ENCODE measurements around the gene TMEM144.

GRCh38 chr4:158179465-158179864 lies 30.8 kb upstream of the TMEM144 start:
- TF ChIP-seq, protein P1, sequence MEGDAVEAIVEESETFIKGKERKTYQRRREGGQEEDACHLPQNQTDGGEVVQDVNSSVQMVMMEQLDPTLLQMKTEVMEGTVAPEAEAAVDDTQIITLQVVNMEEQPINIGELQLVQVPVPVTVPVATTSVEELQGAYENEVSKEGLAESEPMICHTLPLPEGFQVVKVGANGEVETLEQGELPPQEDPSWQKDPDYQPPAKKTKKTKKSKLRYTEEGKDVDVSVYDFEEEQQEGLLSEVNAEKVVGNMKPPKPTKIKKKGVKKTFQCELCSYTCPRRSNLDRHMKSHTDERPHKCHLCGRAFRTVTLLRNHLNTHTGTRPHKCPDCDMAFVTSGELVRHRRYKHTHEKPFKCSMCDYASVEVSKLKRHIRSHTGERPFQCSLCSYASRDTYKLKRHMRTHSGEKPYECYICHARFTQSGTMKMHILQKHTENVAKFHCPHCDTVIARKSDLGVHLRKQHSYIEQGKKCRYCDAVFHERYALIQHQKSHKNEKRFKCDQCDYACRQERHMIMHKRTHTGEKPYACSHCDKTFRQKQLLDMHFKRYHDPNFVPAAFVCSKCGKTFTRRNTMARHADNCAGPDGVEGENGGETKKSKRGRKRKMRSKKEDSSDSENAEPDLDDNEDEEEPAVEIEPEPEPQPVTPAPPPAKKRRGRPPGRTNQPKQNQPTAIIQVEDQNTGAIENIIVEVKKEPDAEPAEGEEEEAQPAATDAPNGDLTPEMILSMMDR (conservative IDR thresholded peaks at IDR 0.05; ENCODE audit: low read depth, low read length), result no peak
- TF ChIP-seq EZH2 (IDR thresholded peaks at IDR 0.05; ENCODE audit: low read length, unreplicated experiment) (no peak), EZH2phosphoT487 (IDR thresholded peaks at IDR 0.05; ENCODE audit: borderline replicate concordance, low read length) (no peak)

Measured in PC-3 (cell line).